ENCODE results near the gene IGF1. TPM values are rescaled to one million over a fixed set of nuclear protein-coding genes. Genes with fewer than 3 reads are reported as not detected.

IGF1 gene
- total and polyA plus RNA-seq, 9 of the 15 experiments (the other 6 are each of a cell fraction or from before 2014, with no cell fraction given): 3.7 to 13.9 (median 4.5) TPM

DNA sequence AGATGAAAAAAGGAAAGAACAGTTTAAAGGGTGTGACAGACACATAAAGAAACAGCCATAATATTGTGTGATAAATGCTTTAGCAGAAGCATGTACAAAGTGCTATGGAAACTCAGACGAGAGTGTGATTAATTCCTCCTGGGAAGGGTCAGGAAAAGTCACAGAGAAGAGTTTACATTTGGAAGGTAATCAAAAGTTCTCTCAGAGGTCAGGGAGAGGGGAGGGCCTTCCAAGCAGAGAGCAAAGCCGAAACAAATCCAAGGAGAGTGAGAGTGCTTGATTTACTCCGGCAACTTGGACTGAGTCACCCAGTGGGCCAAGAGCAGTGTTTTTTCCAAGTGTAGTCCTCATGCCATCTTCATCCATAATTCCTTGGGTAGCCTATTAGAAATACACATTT lies 108.3 kb downstream of the IGF1 start:
- H3K9me3 ChIP-seq (replicated peaks; ENCODE audit: control insufficient read depth, insufficient read depth, low read depth, low read length): no peaks in the 10 kb centered on the region; the same call in 1 of the 2 replicates
- in situ Hi-C loops (cut with MboI): no loop called here
- no peaks in the 10 kb centered on the region for H3K27me3 ChIP-seq (ENCODE audit: control insufficient read depth in 2 of 2, insufficient read depth in 2 of 2, low read length in 2 of 2)
- no TSS peak for BruUV-seq (replicated peaks)
- no peaks in the 10 kb centered on the region for H4K20me1 ChIP-seq (replicated peaks; ENCODE audit: control insufficient read depth, insufficient read depth, low read length)
- WGBS (ENCODE audit: insufficient coverage, low coverage, missing lambda C conversion rate): 49% methylated on average over 3 of the region's 3 CpGs
- H3K4me2 ChIP-seq (ENCODE audit: insufficient read depth, low read length): no peak overlapping the region
- no peak for TF ChIP-seq NR3C1 (CRISPR knock-in tag; IDR thresholded peaks at IDR 0.05)
- no peak for TF ChIP-seq CXXC5 (CRISPR knock-in tag; IDR thresholded peaks at IDR 0.05)
- TF ChIP-seq FOXJ3 (CRISPR knock-in tag; IDR thresholded peaks at IDR 0.05): no peak
- no peak for TF ChIP-seq DNMT1 (IDR thresholded peaks at IDR 0.05)
- TF ChIP-seq RBFOX2 (IDR thresholded peaks at IDR 0.05; ENCODE audit: low read depth, low read length): no peak
- no peak for TF ChIP-seq MTF1 (CRISPR knock-in tag; IDR thresholded peaks at IDR 0.05; ENCODE audit: borderline replicate concordance)
- no peak for TF ChIP-seq TCF7L2 (IDR thresholded peaks at IDR 0.05; ENCODE audit: low read depth, low read length)
- TF ChIP-seq POLR3A (IDR thresholded peaks at IDR 0.05; ENCODE audit: borderline replicate concordance, extremely low read depth, insufficient read depth, insufficient read length): no peak
- no peak for TF ChIP-seq ZNF274 (IDR thresholded peaks at IDR 0.05; ENCODE audit: borderline replicate concordance, low read depth, low read length)
- TF ChIP-seq, protein P1, sequence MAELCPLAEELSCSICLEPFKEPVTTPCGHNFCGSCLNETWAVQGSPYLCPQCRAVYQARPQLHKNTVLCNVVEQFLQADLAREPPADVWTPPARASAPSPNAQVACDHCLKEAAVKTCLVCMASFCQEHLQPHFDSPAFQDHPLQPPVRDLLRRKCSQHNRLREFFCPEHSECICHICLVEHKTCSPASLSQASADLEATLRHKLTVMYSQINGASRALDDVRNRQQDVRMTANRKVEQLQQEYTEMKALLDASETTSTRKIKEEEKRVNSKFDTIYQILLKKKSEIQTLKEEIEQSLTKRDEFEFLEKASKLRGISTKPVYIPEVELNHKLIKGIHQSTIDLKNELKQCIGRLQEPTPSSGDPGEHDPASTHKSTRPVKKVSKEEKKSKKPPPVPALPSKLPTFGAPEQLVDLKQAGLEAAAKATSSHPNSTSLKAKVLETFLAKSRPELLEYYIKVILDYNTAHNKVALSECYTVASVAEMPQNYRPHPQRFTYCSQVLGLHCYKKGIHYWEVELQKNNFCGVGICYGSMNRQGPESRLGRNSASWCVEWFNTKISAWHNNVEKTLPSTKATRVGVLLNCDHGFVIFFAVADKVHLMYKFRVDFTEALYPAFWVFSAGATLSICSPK (IDR thresholded peaks at IDR 0.05; ENCODE audit: borderline replicate concordance): no peak
- no peak for TF ChIP-seq MAFG (tag; conservative IDR thresholded peaks at IDR 0.05)
- TF ChIP-seq, protein P2, sequence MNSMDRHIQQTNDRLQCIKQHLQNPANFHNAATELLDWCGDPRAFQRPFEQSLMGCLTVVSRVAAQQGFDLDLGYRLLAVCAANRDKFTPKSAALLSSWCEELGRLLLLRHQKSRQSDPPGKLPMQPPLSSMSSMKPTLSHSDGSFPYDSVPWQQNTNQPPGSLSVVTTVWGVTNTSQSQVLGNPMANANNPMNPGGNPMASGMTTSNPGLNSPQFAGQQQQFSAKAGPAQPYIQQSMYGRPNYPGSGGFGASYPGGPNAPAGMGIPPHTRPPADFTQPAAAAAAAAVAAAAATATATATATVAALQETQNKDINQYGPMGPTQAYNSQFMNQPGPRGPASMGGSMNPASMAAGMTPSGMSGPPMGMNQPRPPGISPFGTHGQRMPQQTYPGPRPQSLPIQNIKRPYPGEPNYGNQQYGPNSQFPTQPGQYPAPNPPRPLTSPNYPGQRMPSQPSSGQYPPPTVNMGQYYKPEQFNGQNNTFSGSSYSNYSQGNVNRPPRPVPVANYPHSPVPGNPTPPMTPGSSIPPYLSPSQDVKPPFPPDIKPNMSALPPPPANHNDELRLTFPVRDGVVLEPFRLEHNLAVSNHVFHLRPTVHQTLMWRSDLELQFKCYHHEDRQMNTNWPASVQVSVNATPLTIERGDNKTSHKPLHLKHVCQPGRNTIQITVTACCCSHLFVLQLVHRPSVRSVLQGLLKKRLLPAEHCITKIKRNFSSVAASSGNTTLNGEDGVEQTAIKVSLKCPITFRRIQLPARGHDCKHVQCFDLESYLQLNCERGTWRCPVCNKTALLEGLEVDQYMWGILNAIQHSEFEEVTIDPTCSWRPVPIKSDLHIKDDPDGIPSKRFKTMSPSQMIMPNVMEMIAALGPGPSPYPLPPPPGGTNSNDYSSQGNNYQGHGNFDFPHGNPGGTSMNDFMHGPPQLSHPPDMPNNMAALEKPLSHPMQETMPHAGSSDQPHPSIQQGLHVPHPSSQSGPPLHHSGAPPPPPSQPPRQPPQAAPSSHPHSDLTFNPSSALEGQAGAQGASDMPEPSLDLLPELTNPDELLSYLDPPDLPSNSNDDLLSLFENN (IDR thresholded peaks at IDR 0.05; ENCODE audit: low read depth in 2 of 2, low read length in 2 of 2): no peak
- TF ChIP-seq ZNF431 (CRISPR knock-in tag; IDR thresholded peaks at IDR 0.05): no peak
- TF ChIP-seq NCOA1 (IDR thresholded peaks at IDR 0.05; ENCODE audit: low read depth): no peak
- no peak for TF ChIP-seq ETV1 (tag; conservative IDR thresholded peaks at IDR 0.05; ENCODE audit: low read depth)
- no peak for TF ChIP-seq SREBF1 (IDR thresholded peaks at IDR 0.05; ENCODE audit: borderline replicate concordance, low read depth, low read length)
- TF ChIP-seq HNRNPL (IDR thresholded peaks at IDR 0.05; ENCODE audit: low read depth, low read length): no peak
- no peak for TF ChIP-seq ZNF165 (CRISPR knock-in tag; IDR thresholded peaks at IDR 0.05; ENCODE audit: borderline replicate concordance)
- TF ChIP-seq ZNF79 (CRISPR knock-in tag; IDR thresholded peaks at IDR 0.05; ENCODE audit: low read depth): no peak
- no peak for TF ChIP-seq CREBBP (IDR thresholded peaks at IDR 0.05; ENCODE audit: low read depth, low read length)
- DNase-seq (ENCODE audit: extremely low read depth in 1 of 4, low spot score in 3 of 4) (no peak), ATAC-seq (no peak), FAIRE-seq (no peak)
- no peaks in the 10 kb centered on the region for H3K36me3 ChIP-seq (ENCODE audit: control insufficient read depth, insufficient read depth, low read length)
- ChIA-PET CTCF (ENCODE audit: low intra/inter-chr PET ratio) (no interaction called here), POLR2A (no interaction called here)
- no peak overlapping the region for H3K27ac ChIP-seq (ENCODE audit: extremely low read depth, low read depth, low read length)
- H3K9me1 ChIP-seq (ENCODE audit: control insufficient read depth, insufficient read depth, low read length): no peaks in the 10 kb centered on the region
- H3K9ac ChIP-seq (ENCODE audit: insufficient read depth in 1 of 2, low read depth in 2 of 2, low read length in 2 of 2): no peak overlapping the region
- H3K4me1 ChIP-seq (replicated peaks in 1 of 2; ENCODE audit: control insufficient read depth in 2 of 2, insufficient read depth in 2 of 2, low read length in 2 of 2): peaks cover 6 to 16% of the 10 kb centered on the region in 2 experiments; a peak in 3 of 5 replicates
- intact Hi-C loops (cut with micrococcal nuclease): no loop called here
- H3K79me2 ChIP-seq (ENCODE audit: control insufficient read depth, insufficient read depth, low read length): no peaks in the 10 kb centered on the region
- H2AFZ ChIP-seq (ENCODE audit: low read depth, low read length): no peak overlapping the region
- H3K4me3 ChIP-seq: no peak overlapping the region

Measured in K562 (cell line).